Endometrial microvascular endothelial cells (primary cell): ENCODE data around the gene COL5A2. TPM values are rescaled to one million over a fixed set of nuclear protein-coding genes. Genes with fewer than 3 reads are reported as not detected.

ENCODE experiments used
- in situ Hi-C: cut with HindIII; loops from 2 replicates; pipeline ENCODE4 v1.10.0; 2017; ENCODE audit warnings: low sequenced_read_pairs, low pct_unique_long_range_greater_than_20kb; ENCODE audit errors: inconsistent ontology term
- total RNA-seq: library from RNA; depleted of rRNA; stranded (reverse); fragments of >200 nt; gene quantifications from one replicate; pipeline ENCODE4 v1.2.3, GENCODE V29; 2015; ENCODE audit errors: inconsistent ontology term

The COL5A2 gene
- total RNA-seq: 41.6 TPM

GRCh38 chr2:189179570-189179950, at the start of gene COL5A2:
Gene COL5A2, minus strand, starts transcription at chr2:189179761. Its CDS starts 157 bp downstream, at chr2:189179604.
- in situ Hi-C loops: no loop called here

GRCh38 chr2:189226017-189226416, 46.5 kb upstream of the COL5A2 start:
- in situ Hi-C loops: no loop called here

GRCh38 chr2:189225032-189225431, 45.5 kb upstream of the COL5A2 start:
- in situ Hi-C loops: no loop called here

GRCh38 chr2:189222468-189223105, 43.0 kb upstream of the COL5A2 start:
- in situ Hi-C loops: no loop called here

GRCh38 chr2:189221811-189222467, 42.4 kb upstream of the COL5A2 start:
- in situ Hi-C loops: no loop called here

- in situ Hi-C loops: no loop called here
These were observed 38.7 kb upstream of the COL5A2 start for GRCh38 chr2:189218236-189218635.

- in situ Hi-C loops: no loop called here
These were observed 38.0 kb upstream of the COL5A2 start for GRCh38 chr2:189217541-189217940.

- in situ Hi-C loops: no loop called here
These were observed 37.5 kb upstream of the COL5A2 start for GRCh38 chr2:189217051-189217450.

GRCh38 chr2:189214484-189214883, 34.9 kb upstream of the COL5A2 start:
- in situ Hi-C loops: no loop called here

GRCh38 chr2:189213250-189213649, 33.7 kb upstream of the COL5A2 start:
- in situ Hi-C loops: no loop called here

- in situ Hi-C loops: no loop called here
These were observed 30.9 kb upstream of the COL5A2 start for GRCh38 chr2:189210250-189211087.

- in situ Hi-C loops: no loop called here
These were observed 28.7 kb upstream of the COL5A2 start for GRCh38 chr2:189208254-189208653.

GRCh38 chr2:189204322-189204941, 24.9 kb upstream of the COL5A2 start:
- in situ Hi-C loops: no loop called here

- in situ Hi-C loops: no loop called here
These were observed 23.7 kb upstream of the COL5A2 start for GRCh38 chr2:189203177-189203799.

GRCh38 chr2:189199797-189200196, 20.2 kb upstream of the COL5A2 start:
- in situ Hi-C loops: no loop called here

- in situ Hi-C loops: no loop called here
These were observed 13.2 kb upstream of the COL5A2 start for GRCh38 chr2:189192766-189193165.

- in situ Hi-C loops: no loop called here
These were observed 12.2 kb upstream of the COL5A2 start for GRCh38 chr2:189191766-189192165.

GRCh38 chr2:189190685-189191084, 11.1 kb upstream of the COL5A2 start:
- in situ Hi-C loops: no loop called here
